Measurements from ENCODE around the gene NAV1. TPM values are rescaled to one million over a fixed set of nuclear protein-coding genes. Genes with fewer than 3 reads are reported as not detected.

Gene NAV1
- total and polyA plus RNA-seq, 4 donors = 1.1 to 2.0 (median 1.3) TPM

DNA sequence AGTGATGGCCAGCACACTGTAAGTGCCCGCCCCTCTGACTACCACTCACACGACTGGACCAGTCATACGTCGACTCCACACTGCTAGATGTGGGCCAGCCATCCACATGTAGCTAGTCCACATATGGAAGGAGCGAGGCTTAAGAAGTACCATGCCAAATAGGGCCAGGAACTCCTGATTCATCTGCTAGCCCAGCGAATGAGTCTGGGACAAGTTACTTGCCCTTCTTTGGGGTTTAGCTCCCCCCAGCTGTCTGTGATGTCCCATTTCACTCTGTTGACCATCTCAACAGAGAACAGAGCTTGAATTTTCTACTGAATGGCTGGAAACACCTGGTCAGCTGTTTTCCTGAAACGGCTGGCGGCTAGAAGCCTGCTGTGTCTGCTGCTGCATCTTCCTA, 37.8 kb upstream of the NAV1 start:
- peak overlapping the region in 1 of 3 donors; percentile 1 for H3K4me3 ChIP-seq (ENCODE audit: low read depth in 1 of 3, low read length in 3 of 3)
- H3K9ac ChIP-seq (ENCODE audit: low read depth in 1 of 2, low read length in 2 of 2) = peak overlapping the region in 1 of 2 donors; percentile 47

DNA sequence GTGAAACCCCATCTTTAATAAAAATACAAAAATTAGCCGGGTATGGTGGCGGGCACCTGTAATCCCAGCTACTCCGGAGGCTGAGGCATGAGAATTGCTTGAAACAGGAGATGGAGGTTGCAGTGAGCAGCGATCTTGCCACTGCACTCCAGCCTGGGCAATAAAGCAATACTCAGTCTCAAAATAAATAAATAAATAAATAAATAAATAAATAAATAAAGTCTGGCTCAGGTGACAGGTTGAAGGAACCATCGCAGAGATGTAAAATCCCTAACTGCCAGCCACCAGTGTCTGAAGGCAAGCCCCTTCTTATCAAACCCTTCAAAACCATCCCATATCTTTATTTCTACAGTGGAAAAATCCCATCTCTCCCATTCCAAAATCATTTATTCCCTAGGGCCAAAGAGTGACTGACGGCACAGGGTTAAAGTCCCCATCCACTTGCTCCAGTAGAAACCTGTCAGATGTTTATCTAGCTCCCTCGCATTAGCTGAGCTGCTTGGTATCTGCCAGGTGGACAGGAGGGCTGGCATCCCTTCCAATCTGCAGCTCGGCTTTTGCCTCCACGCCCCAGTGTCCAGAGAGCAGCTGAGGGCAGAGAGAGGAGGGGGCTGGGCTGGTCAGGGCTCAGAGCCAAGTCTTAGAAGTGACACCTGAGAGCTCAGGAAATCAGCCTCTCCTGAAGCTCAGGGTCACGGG, 37.0 kb upstream of the NAV1 start:
- Histone ChIP-seq H3K27me3 (ENCODE audit: control insufficient read depth in 4 of 4, insufficient read depth in 4 of 4, low read length in 3 of 4) (no peaks in the 10 kb centered on the region), H3K9me3 (ENCODE audit: control insufficient read depth in 4 of 4, low read length in 3 of 4) (no peaks in the 10 kb centered on the region), H3K27ac (ENCODE audit: low read depth in 1 of 2, low read length in 2 of 2) (peak overlapping the region; percentile 81 to 93), H3K4me3 (ENCODE audit: low read depth in 1 of 3, low read length in 3 of 3) (no peak overlapping the region), H3K36me3 (ENCODE audit: control insufficient read depth in 4 of 4, insufficient read depth in 3 of 4, low read depth in 1 of 4, low read length in 3 of 4) (no peaks in the 10 kb centered on the region), H3K4me1 (ENCODE audit: control insufficient read depth in 4 of 4, insufficient read depth in 4 of 4, low read length in 3 of 4) (peaks cover 28 to 90% (median 84%) of the 10 kb centered on the region in 4 donors), H3K9ac (ENCODE audit: low read depth in 1 of 2, low read length in 2 of 2) (no peak overlapping the region)
- no peak for DNase-seq (ENCODE audit: low spot score)
- TF ChIP-seq RAD21 (IDR thresholded peaks at IDR 0.05) (no peak), JUND (IDR thresholded peaks at IDR 0.05) (peak in 1 of 2 donors; percentile 82), FOXA2 (IDR thresholded peaks at IDR 0.05) (no peak), YY1 (IDR thresholded peaks at IDR 0.05) (peak; percentile 43), SP1 (IDR thresholded peaks at IDR 0.05) (peak; percentile 88), HNF4G (IDR thresholded peaks at IDR 0.05) (peak; percentile 74), NR2F2 (IDR thresholded peaks at IDR 0.05) (peak; percentile 12), EGR1 (IDR thresholded peaks at IDR 0.05; ENCODE audit: low read depth in 2 of 2) (no peak), RXRA (IDR thresholded peaks at IDR 0.05) (peak; percentile 95), TAF1 (conservative IDR thresholded peaks at IDR 0.05) (no peak), FOXA1 (IDR thresholded peaks at IDR 0.05) (peak; percentile 20), GABPA (IDR thresholded peaks at IDR 0.05 in 1 of 2, conservative IDR thresholded peaks at IDR 0.05 in 1 of 2) (no peak), HNF4A (conservative IDR thresholded peaks at IDR 0.05) (peak; percentile 91 to 96)
- TF ChIP-seq, protein P1, sequence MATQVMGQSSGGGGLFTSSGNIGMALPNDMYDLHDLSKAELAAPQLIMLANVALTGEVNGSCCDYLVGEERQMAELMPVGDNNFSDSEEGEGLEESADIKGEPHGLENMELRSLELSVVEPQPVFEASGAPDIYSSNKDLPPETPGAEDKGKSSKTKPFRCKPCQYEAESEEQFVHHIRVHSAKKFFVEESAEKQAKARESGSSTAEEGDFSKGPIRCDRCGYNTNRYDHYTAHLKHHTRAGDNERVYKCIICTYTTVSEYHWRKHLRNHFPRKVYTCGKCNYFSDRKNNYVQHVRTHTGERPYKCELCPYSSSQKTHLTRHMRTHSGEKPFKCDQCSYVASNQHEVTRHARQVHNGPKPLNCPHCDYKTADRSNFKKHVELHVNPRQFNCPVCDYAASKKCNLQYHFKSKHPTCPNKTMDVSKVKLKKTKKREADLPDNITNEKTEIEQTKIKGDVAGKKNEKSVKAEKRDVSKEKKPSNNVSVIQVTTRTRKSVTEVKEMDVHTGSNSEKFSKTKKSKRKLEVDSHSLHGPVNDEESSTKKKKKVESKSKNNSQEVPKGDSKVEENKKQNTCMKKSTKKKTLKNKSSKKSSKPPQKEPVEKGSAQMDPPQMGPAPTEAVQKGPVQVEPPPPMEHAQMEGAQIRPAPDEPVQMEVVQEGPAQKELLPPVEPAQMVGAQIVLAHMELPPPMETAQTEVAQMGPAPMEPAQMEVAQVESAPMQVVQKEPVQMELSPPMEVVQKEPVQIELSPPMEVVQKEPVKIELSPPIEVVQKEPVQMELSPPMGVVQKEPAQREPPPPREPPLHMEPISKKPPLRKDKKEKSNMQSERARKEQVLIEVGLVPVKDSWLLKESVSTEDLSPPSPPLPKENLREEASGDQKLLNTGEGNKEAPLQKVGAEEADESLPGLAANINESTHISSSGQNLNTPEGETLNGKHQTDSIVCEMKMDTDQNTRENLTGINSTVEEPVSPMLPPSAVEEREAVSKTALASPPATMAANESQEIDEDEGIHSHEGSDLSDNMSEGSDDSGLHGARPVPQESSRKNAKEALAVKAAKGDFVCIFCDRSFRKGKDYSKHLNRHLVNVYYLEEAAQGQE (IDR thresholded peaks at IDR 0.05) = peak; percentile 36
- TF ChIP-seq, protein P2, sequence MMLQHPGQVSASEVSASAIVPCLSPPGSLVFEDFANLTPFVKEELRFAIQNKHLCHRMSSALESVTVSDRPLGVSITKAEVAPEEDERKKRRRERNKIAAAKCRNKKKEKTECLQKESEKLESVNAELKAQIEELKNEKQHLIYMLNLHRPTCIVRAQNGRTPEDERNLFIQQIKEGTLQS (IDR thresholded peaks at IDR 0.05) = no peak
- TF ChIP-seq, protein P3, sequence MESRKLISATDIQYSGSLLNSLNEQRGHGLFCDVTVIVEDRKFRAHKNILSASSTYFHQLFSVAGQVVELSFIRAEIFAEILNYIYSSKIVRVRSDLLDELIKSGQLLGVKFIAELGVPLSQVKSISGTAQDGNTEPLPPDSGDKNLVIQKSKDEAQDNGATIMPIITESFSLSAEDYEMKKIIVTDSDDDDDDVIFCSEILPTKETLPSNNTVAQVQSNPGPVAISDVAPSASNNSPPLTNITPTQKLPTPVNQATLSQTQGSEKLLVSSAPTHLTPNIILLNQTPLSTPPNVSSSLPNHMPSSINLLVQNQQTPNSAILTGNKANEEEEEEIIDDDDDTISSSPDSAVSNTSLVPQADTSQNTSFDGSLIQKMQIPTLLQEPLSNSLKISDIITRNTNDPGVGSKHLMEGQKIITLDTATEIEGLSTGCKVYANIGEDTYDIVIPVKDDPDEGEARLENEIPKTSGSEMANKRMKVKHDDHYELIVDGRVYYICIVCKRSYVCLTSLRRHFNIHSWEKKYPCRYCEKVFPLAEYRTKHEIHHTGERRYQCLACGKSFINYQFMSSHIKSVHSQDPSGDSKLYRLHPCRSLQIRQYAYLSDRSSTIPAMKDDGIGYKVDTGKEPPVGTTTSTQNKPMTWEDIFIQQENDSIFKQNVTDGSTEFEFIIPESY (IDR thresholded peaks at IDR 0.05) = no peak
- TF ChIP-seq, protein P4, sequence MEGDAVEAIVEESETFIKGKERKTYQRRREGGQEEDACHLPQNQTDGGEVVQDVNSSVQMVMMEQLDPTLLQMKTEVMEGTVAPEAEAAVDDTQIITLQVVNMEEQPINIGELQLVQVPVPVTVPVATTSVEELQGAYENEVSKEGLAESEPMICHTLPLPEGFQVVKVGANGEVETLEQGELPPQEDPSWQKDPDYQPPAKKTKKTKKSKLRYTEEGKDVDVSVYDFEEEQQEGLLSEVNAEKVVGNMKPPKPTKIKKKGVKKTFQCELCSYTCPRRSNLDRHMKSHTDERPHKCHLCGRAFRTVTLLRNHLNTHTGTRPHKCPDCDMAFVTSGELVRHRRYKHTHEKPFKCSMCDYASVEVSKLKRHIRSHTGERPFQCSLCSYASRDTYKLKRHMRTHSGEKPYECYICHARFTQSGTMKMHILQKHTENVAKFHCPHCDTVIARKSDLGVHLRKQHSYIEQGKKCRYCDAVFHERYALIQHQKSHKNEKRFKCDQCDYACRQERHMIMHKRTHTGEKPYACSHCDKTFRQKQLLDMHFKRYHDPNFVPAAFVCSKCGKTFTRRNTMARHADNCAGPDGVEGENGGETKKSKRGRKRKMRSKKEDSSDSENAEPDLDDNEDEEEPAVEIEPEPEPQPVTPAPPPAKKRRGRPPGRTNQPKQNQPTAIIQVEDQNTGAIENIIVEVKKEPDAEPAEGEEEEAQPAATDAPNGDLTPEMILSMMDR (IDR thresholded peaks at IDR 0.05; ENCODE audit: low read depth, low read length, missing input control) = no peak
- TF ChIP-seq, protein P5, sequence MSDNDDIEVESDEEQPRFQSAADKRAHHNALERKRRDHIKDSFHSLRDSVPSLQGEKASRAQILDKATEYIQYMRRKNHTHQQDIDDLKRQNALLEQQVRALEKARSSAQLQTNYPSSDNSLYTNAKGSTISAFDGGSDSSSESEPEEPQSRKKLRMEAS (IDR thresholded peaks at IDR 0.05) = peak; percentile 56
- 52% methylated on average over 10 of the region's 10 CpGs for WGBS

More for the DNA sequence above, 37.8 kb upstream of the NAV1 start:
- Histone ChIP-seq H3K36me3 (ENCODE audit: control insufficient read depth in 4 of 4, insufficient read depth in 3 of 4, low read depth in 1 of 4, low read length in 3 of 4) (no peaks in the 10 kb centered on the region), H3K4me1 (ENCODE audit: control insufficient read depth in 4 of 4, insufficient read depth in 4 of 4, low read length in 3 of 4) (peaks cover 31 to 92% (median 88%) of the 10 kb centered on the region in 4 donors), H3K9me3 (ENCODE audit: control insufficient read depth in 4 of 4, low read length in 3 of 4) (no peaks in the 10 kb centered on the region), H3K27ac (ENCODE audit: low read depth in 1 of 2, low read length in 2 of 2) (peak overlapping the region; percentile 81 to 93), H3K27me3 (ENCODE audit: control insufficient read depth in 4 of 4, insufficient read depth in 4 of 4, low read length in 3 of 4) (no peaks in the 10 kb centered on the region)
- TF ChIP-seq FOXA2 (IDR thresholded peaks at IDR 0.05) (no peak), NR2F2 (IDR thresholded peaks at IDR 0.05) (peak; percentile 4)
- DNase-seq (ENCODE audit: low spot score) = no peak
- WGBS = 58% methylated on average over 8 of the region's 8 CpGs
